Ovary (tissue), 9 donors: Measurements from ENCODE around the gene RELA. TPM values are rescaled to one million over a fixed set of nuclear protein-coding genes. Genes with fewer than 3 reads are reported as not detected.
A peak's percentile ranks its signal among the peaks of the same experiment; 100 is the strongest.
"Not testable (repeated sequence)": the region's sequence is repeated elsewhere in the genome, so short reads cannot be mapped to it uniquely, and the experiment has no call there.

Experiments
- DNase-seq, 5 donors: peaks; one replicate each; pipeline ENCODE4 v3.0.0-alpha.2; 2019 to 2020
- H3K27ac ChIP-seq, 2 donors: fragments of 200-600 bp; one replicate each; pipeline versions ENCODE4 v1.5.1 to v1.8.0; 2019 to 2022
- H3K27me3 ChIP-seq: fragments of 200-600 bp; one replicate; pipeline ENCODE4 v1.8.0; 2022
- H3K36me3 ChIP-seq: fragments of 200-600 bp; sonication (generic); one replicate; pipeline ENCODE4 v1.5.1; 2019
- H3K4me1 ChIP-seq: one replicate; pipeline ENCODE4 v1.8.1; 2013; ENCODE audit warnings: mild to moderate bottlenecking, moderate library complexity; ENCODE audit not compliant: insufficient read depth
- H3K4me3 ChIP-seq: fragments of 200-600 bp; sonication (generic); one replicate; pipeline ENCODE4 v1.5.1; 2017
- H3K9me3 ChIP-seq, 2 donors: fragments of 200-600 bp in 1 of 2; sonication (generic) in 1 of 2; one replicate each; pipeline versions ENCODE4 v1.5.1 to v1.8.1; 2013 to 2019; ENCODE audit warnings: mild to moderate bottlenecking in 1 of 2, moderate library complexity in 1 of 2
- CTCF ChIP-seq, 3 donors: fragments of 450-650 bp in 2 of 3; fragments of 200-600 bp in 1 of 3; IDR thresholded peaks; one replicate each; pipeline versions ENCODE4 v1.5.1 to v1.8.0; 2016 to 2022; ENCODE audit warnings: antibody characterized with exemption in 3 of 3, mild to moderate bottlenecking in 1 of 3
- EP300 ChIP-seq: sonication (generic); formaldehyde crosslinking; IDR thresholded peaks from one replicate; pipeline ENCODE4 v1.6.1; 2017; ENCODE audit warnings: antibody characterized with exemption
- POLR2A ChIP-seq: fragments of 450-650 bp; IDR thresholded peaks from one replicate; pipeline ENCODE4 v1.6.1; 2017; ENCODE audit warnings: antibody characterized with exemption, mild to moderate bottlenecking, moderate library complexity
- WGBS, 3 donors: extraction: QIAGEN DNeasy Blood & Tissue Kit in 1 of 3; methylation state at CpG; one replicate each; pipeline versions ENCODE4 v1.1.5 to v1.1.7; 2013 to 2017; 5-methylcytosine and 5-hydroxymethylcytosine counted together
- intact Hi-C, 4 donors: fragments of 100-400 bp; cut with DNase I; formaldehyde crosslinking; loops; one replicate each; pipeline versions ENCODE4 v1.11.0 to v1.15.1; 2022 to 2023
- polyA plus RNA-seq, 2 donors: library from polyadenylated mRNA; stranded (reverse); fragments of 200-250 nt in 1 of 2; fragments of 350-450 nt in 1 of 2; fragmentation: Illumina TruSeq in 1 of 2; extraction: RNeasy Lipid Tissue Mini Kit (QIAGEN cat#74804) in 1 of 2; gene quantifications; one replicate each; pipeline ENCODE4 v1.2.3, GENCODE V29; 2013 to 2014
- total RNA-seq, 7 donors: library from RNA; depleted of rRNA in 2 of 7; stranded (reverse); fragments of >200 nt in 2 of 7; fragmentation: NEBNext Ultra II Directional in 3 of 7; extraction: Animal tissue kit (Norgen Biotek cat#: 25700) in 3 of 7; gene quantifications; one replicate each; pipeline versions ENCODE4 v1.1.0 to v1.2.4, GENCODE V29; 2016 to 2023
- donor health status: DM: no; HTN: no; CAD: no; lungs with moderate emphysema.
- donor health status: DM: no; HTN: no; CAD: no.
- donor health status: Bipolar disorder and iron deficiency.
- donor health status: DM: yes; HTN: yes; CAD: no.
- donor health status: DM: no; HTN: no; CAD: no.
- donor health status: DM: yes; HTN: yes; CAD: no.

The RELA gene
- total and polyA plus RNA-seq, 9 donors: 50.8 to 102 (median 83.2) TPM

- intact Hi-C loops: no loop called here
- Histone ChIP-seq H3K9me3 (no peaks in the 10 kb centered on the region), H3K4me3 (no peak overlapping the region), H3K36me3 (no peaks in the 10 kb centered on the region), H3K4me1 (peaks cover 1% of the 10 kb centered on the region), H3K27ac (no peak overlapping the region), H3K27me3 (no peaks in the 10 kb centered on the region)
- TF ChIP-seq EP300: no peak
- peak; percentile 44 to 73 (median 52) for DNase-seq
- 18 to 34% (median 19%) methylated on average over 8 of the region's 8 CpGs for WGBS, 3 donors
These were observed 23.3 kb upstream of the RELA start for GRCh38 chr11:65685981-65686380.

- H3K4me1 ChIP-seq, DNase-seq, H3K4me3 ChIP-seq, H3K9me3 ChIP-seq, H3K27me3 ChIP-seq, H3K36me3 ChIP-seq, H3K27ac ChIP-seq, intact Hi-C loops: not testable (repeated sequence)
- 82 to 87% (median 84%) methylated on average over 6 of the region's 6 CpGs for WGBS, 3 donors
These were observed 20.8 kb upstream of the RELA start for GRCh38 chr11:65683480-65683879.

GRCh38 chr11:65680192-65680743 lies 17.6 kb upstream of the RELA start:
- no peaks in the 10 kb centered on the region for H3K27me3 ChIP-seq
- DNase-seq: no peak
- H3K27ac ChIP-seq: no peak overlapping the region
- 75 to 78% (median 78%) methylated on average over 5 of the region's 5 CpGs for WGBS, 3 donors
- H3K9me3 ChIP-seq: no peaks in the 10 kb centered on the region
- no peaks in the 10 kb centered on the region for H3K36me3 ChIP-seq
- H3K4me1 ChIP-seq: peaks cover 1% of the 10 kb centered on the region
- H3K4me3 ChIP-seq: no peak overlapping the region
- no peak for TF ChIP-seq EP300
- TF ChIP-seq CTCF (IDR thresholded peaks at IDR 0.05): no peak
- no peak for TF ChIP-seq POLR2A
- intact Hi-C loops: no loop called here

GRCh38 chr11:65672982-65673381 lies 10.3 kb upstream of the RELA start:
- no peak overlapping the region for H3K27ac ChIP-seq
- DNase-seq: no peak
- TF ChIP-seq EP300 (no peak), POLR2A (no peak), CTCF (IDR thresholded peaks at IDR 0.05) (no peak)
- no peaks in the 10 kb centered on the region for H3K4me1 ChIP-seq
- WGBS, 3 donors: 78 to 89% (median 81%) methylated on average over 2 of the region's 2 CpGs
- no peaks in the 10 kb centered on the region for H3K36me3 ChIP-seq
- intact Hi-C loops: no loop called here
- H3K4me3 ChIP-seq: no peak overlapping the region
- H3K9me3 ChIP-seq: no peaks in the 10 kb centered on the region
- H3K27me3 ChIP-seq: no peaks in the 10 kb centered on the region

GRCh38 chr11:65672180-65672860 lies 9.6 kb upstream of the RELA start:
- DNase-seq: no peak
- Histone ChIP-seq H3K36me3 (no peaks in the 10 kb centered on the region), H3K27ac (no peak overlapping the region), H3K4me1 (no peaks in the 10 kb centered on the region), H3K27me3 (no peaks in the 10 kb centered on the region), H3K9me3 (no peaks in the 10 kb centered on the region), H3K4me3 (no peak overlapping the region)
- no peak for TF ChIP-seq POLR2A
- no peak for TF ChIP-seq CTCF (IDR thresholded peaks at IDR 0.05)
- TF ChIP-seq EP300: no peak
- intact Hi-C loops: no loop called here
